Astrocyte of the spinal cord (primary cell): ENCODE results near the gene ZDHHC7.

Experiments used
- DNase-seq: peaks from one replicate; pipeline ENCODE4 v3.0.0; 2011; ENCODE audit warnings: low read depth, low spot score
- H3K4me3 ChIP-seq: 2 replicates; pipeline ENCODE4 v1.5.1; 2011; ENCODE audit warnings: low read depth, mild to moderate bottlenecking, low read length, moderate library complexity
- in situ Hi-C: cut with HindIII; loops from 2 replicates; pipeline ENCODE4 v1.10.0; 2017; ENCODE audit warnings: low sequenced_read_pairs
- TF ChIP-seq, protein P1 (sequence below): IDR thresholded peaks from 2 replicates; pipeline ENCODE4 v1.5.1; 2012; ENCODE audit warnings: low read depth, mild to moderate bottlenecking, low read length, inconsistent platforms

Gene ZDHHC7

DNA sequence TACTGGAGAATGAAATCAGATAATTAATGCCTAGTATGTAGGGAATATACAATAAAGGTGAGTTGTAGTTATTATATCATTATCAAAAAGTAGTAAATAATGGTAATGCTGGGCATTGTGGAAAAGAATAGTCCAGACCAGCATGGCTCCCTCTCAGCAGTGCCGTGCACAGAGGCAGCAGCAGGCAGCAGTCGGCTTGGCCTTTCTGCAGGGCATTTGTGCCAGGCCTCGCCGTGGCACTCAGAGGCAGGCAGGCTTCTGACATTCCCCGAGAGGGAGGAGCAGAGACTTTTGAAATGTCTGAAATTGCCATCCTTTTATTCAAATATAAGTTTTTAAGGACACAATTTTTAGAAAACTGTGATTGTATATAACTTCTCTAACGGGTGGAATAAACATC, 31.3 kb upstream of the ZDHHC7 start:
- in situ Hi-C loops, result no loop called here
- DNase-seq, result no peak
- TF ChIP-seq, protein P1, sequence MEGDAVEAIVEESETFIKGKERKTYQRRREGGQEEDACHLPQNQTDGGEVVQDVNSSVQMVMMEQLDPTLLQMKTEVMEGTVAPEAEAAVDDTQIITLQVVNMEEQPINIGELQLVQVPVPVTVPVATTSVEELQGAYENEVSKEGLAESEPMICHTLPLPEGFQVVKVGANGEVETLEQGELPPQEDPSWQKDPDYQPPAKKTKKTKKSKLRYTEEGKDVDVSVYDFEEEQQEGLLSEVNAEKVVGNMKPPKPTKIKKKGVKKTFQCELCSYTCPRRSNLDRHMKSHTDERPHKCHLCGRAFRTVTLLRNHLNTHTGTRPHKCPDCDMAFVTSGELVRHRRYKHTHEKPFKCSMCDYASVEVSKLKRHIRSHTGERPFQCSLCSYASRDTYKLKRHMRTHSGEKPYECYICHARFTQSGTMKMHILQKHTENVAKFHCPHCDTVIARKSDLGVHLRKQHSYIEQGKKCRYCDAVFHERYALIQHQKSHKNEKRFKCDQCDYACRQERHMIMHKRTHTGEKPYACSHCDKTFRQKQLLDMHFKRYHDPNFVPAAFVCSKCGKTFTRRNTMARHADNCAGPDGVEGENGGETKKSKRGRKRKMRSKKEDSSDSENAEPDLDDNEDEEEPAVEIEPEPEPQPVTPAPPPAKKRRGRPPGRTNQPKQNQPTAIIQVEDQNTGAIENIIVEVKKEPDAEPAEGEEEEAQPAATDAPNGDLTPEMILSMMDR, result no peak
- no peak overlapping the region for H3K4me3 ChIP-seq

DNA sequence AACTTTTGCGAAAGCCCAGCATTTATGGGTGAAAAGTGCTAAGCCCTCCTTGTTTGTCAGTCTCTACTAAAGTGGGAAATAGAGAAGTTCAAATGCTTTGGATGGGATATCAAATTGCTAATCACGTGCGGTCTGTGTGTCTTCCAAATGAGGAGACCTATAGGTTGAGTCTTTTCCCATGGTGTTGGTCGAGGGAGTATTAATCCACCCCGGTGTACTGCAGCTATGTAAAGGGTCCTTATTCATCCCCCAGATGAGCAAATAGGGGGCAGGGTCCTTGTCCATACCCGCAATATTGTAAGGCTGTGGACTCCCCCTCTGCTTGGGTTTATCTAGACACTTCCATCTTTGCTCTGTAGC, 30.8 kb upstream of the ZDHHC7 start:
- TF ChIP-seq, protein P1, result no peak
- H3K4me3 ChIP-seq, result no peak overlapping the region
- in situ Hi-C loops, result no loop called here
- DNase-seq, result no peak

DNA sequence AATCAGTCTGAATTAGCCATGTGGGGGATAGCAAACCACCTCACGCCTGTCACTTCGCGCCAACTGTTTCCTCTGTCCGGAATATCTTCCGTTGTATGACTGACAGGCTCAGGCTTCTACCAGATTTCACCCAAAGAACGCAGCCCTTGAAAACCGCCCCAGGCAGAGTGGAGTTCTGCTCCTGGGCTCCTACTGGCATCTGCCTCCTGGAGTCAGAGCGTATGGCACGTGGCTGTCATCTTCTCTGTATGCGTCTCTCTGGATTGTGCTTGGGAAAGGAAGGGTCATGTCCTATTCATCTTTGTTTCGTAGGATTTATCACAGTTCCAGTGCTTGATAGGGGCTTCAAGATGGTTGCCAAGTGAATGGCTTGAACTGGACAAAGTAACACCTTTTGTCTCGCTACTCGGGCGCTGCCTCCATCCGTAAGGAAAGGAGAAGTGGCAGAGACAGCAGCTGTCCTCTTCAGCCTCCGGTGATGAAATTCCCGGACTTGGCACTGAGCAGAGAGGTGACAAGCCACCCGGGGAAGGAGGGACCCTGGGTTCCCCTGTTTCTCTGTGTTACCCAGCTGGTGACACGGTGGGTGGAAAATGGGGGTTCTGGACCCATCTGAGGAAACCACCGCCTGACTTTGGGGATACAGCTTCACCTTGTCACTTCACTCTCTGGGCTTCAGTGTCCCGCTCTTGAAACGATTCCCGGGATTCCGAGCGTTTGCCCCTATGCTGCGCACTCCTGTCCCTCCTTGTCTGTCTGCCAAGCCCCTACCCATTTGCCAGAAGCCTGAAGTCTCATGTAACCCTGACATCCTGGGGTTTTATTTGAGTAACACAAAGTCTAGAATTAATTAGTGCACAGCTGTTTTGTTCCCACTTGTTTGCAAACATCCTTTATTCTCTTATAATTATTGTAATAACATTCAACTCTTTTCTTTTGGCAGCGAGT, 30.2 kb upstream of the ZDHHC7 start:
- in situ Hi-C loops, result no loop called here
- no peak overlapping the region for H3K4me3 ChIP-seq
- TF ChIP-seq, protein P1, result no peak
- DNase-seq, result no peak

DNA sequence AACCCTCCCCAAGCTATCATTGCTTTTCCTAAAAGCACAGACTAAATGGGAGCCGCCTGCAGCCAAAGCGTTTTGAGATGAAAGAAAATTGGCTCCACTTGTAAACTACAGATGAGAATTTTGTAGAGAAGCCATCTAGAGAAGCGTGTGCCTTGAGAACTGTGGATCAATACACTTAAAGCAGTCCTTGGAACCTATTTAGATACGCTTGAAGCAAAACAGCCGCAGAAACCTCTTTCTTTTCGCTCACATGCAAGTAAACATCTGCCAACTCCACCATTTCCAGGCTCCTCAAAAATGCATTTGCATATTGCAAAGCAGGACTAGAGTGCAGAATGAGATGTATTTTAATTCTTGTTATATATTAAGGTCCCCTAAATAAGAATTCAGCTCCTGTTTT, 29.4 kb upstream of the ZDHHC7 start:
- in situ Hi-C loops, result no loop called here
- no peak for DNase-seq
- TF ChIP-seq, protein P1, result no peak
- no peak overlapping the region for H3K4me3 ChIP-seq

DNA sequence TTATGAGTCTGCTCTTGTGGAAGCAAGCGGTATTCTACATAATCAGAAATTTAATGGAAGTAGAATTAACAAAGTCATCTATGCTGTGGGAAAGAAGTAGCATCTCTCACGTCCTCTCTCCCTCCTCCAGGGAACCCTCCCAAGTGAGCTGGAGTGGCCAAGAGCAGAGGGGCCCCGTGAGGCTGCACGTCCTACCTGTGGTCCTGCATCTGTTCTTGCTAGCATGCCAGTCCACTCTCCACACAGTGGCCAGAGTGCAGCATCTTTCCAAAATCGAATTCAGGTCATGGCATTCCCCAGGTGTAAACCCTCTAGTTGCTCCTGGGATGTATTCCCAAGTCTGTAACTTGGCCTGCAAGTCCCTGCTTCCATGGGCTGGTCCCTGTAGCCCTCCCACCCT, 26.4 kb upstream of the ZDHHC7 start:
- DNase-seq, result no peak
- in situ Hi-C loops, result no loop called here
- TF ChIP-seq, protein P1, result no peak
- no peak overlapping the region for H3K4me3 ChIP-seq

DNA sequence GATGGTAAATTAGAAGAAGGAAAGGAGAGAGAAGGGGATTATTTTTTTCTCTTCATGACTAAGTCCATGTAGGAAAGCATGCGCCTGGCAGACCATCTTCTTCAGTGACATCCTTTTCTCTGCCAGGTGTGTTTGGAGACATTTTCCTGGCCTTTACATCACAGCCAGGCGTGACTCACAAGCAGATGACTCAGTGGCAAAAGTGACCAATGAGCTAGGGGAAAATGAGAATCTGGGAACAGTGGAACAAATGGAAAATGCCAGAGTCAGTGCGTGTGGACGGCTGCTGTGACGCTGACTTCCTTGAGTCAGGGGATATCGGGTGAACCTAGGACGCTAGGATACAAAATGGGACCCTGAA, 25.7 kb upstream of the ZDHHC7 start:
- peak; percentile 94 for DNase-seq
- TF ChIP-seq, protein P1, result no peak
- in situ Hi-C loops, result no loop called here
- H3K4me3 ChIP-seq, result no peak overlapping the region
